SK-N-SH treated with all-trans-retinoic acid at 6 μM for 48 hours (cell line): ENCODE results near the gene CXCL14.

Source experiments
- CSDC2 ChIP-seq: fragments of 250-450 bp; sonication (Bioruptor Pico); IDR thresholded peaks from 2 replicates; pipeline ENCODE4 v1.5.0; 2020; ENCODE audit warnings: mild to moderate bottlenecking, moderate library complexity
- CSRNP3 ChIP-seq: fragments of 250-450 bp; sonication (Bioruptor Pico); IDR thresholded peaks from 2 replicates; pipeline ENCODE4 v1.5.1; 2021; ENCODE audit warnings: mild to moderate bottlenecking, moderate library complexity
- ISL1 ChIP-seq: fragments of 250-450 bp; sonication (Bioruptor Pico); IDR thresholded peaks from 2 replicates; pipeline ENCODE4 v2.1.2; 2022; ENCODE audit warnings: mild to moderate bottlenecking, moderate library complexity
- ZFP3 ChIP-seq: fragments of 250-450 bp; sonication (Bioruptor Pico); IDR thresholded peaks from 2 replicates; pipeline ENCODE4 v1.5.0; 2020; ENCODE audit warnings: mild to moderate bottlenecking, moderate library complexity

- TF ChIP-seq CSRNP3 (CRISPR knock-in tag) = no peak
- TF ChIP-seq CSDC2 (CRISPR knock-in tag) = no peak
- no peak for TF ChIP-seq ISL1 (CRISPR knock-in tag)
- no peak for TF ChIP-seq ZFP3 (CRISPR knock-in tag)
Observed at GRCh38 chr5:135555530-135555929, 23.3 kb downstream of the CXCL14 start.
